NCI-H1092 (cell line): ENCODE results near the gene CELSR2.

ENCODE experiments used
- DNase-seq: peaks from one replicate; lab custom pipeline; 2025; lab: John Stamatoyannopoulos, UW

Gene CELSR2

DNA sequence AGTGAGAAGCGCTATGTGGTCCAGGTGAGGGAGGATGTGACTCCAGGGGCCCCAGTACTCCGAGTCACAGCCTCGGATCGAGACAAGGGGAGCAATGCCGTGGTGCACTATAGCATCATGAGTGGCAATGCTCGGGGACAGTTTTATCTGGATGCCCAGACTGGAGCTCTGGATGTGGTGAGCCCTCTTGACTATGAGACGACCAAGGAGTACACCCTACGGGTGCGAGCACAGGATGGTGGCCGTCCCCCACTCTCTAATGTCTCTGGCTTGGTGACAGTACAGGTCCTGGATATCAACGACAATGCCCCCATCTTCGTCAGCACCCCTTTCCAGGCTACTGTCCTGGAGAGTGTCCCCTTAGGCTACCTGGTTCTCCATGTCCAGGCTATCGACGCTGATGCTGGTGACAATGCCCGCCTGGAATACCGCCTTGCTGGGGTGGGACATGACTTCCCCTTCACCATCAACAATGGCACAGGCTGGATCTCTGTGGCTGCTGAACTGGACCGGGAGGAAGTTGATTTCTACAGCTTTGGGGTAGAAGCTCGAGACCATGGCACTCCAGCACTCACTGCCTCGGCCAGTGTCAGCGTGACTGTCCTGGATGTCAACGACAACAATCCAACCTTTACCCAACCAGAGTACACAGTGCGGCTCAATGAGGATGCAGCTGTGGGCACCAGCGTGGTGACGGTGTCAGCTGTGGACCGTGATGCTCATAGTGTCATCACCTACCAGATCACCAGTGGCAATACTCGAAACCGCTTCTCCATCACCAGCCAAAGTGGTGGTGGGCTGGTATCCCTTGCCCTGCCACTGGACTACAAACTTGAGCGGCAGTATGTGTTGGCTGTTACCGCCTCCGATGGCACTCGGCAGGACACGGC lies 2.2 kb downstream of the CELSR2 start:
- DNase-seq: no peak

DNA sequence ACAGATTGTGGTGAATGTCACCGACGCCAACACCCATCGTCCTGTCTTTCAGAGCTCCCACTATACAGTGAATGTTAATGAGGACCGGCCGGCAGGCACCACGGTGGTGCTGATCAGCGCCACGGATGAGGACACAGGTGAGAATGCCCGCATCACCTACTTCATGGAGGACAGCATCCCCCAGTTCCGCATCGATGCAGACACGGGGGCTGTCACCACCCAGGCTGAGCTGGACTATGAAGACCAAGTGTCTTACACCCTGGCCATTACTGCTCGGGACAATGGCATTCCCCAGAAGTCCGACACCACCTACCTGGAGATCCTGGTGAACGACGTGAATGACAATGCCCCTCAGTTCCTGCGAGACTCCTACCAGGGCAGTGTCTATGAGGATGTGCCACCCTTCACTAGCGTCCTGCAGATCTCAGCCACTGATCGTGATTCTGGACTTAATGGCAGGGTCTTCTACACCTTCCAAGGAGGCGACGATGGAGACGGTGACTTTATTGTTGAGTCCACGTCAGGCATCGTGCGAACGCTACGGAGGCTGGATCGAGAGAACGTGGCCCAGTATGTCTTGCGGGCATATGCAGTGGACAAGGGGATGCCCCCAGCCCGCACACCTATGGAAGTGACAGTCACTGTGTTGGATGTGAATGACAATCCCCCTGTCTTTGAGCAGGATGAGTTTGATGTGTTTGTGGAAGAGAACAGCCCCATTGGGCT lies 3.0 kb downstream of the CELSR2 start:
- no peak for DNase-seq

DNA sequence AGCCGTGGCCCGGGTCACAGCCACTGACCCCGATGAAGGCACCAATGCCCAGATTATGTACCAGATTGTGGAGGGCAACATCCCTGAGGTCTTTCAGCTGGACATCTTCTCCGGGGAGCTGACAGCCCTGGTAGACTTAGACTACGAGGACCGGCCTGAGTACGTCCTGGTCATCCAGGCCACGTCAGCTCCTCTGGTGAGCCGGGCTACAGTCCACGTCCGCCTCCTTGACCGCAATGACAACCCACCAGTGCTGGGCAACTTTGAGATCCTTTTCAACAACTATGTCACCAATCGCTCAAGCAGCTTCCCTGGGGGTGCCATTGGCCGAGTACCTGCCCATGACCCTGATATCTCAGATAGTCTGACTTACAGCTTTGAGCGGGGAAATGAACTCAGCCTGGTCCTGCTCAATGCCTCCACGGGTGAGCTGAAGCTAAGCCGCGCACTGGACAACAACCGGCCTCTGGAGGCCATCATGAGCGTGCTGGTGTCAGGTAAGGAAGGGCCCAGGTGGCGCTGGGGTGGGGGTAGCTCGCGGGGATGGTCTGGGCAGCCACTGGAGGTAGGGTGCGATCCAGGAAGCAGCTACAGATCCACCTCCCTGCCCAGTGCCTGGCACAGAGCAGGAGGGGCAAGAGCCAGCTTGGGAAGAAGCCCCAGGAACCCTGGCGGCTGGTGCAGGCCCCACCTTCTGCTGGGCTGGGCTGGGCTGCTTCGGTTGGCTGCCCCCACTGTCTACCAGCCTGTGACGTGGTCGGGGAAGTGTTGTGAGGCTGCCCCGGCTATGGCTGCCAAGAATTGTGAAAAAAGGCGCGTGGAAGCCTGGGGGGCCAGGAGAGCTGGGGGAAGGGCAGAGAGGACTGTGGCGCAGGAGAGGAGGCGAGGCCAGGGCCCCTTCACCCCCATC lies 3.8 kb downstream of the CELSR2 start:
- DNase-seq: peak; percentile 38

DNA sequence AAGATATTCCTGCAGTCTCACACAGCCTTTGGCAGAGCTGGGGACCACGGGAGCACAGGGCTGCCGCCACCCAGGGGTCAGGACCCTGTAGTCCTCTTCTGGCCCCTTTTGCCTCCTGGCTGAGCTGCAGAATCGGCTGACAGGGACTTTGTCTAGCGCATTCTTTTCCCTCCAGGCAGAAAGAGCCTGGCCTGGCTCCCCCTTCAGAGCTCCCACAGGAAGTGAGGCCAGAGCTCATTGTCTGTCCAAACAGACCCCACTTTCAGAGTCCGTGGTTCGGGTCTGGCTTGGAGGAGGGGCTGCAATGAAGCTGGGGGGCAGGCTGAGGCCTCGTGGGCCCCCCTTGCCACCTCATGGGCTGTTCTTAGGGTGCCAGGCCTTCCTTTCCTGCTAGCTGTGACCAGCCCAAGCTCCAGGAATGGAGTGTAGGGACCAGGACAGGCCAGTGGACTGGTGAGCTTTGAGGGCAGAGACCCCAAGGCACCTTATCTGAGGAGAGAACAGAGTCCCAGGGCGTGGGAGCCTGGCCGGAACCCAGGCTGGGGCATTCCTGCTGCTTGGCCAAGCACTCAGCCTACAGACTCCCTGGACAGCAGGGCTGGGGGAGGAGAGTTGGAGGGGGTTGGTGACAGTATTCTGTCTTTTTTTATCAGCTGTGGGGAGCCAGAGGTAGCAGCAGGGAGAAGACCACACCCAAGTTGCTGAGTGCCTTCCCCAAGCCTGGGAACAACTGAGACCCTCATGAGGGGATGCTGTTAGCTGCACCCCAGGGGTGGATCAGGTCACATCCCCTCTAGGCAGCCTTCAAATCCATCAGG lies 4.7 kb downstream of the CELSR2 start:
- DNase-seq: no peak

DNA sequence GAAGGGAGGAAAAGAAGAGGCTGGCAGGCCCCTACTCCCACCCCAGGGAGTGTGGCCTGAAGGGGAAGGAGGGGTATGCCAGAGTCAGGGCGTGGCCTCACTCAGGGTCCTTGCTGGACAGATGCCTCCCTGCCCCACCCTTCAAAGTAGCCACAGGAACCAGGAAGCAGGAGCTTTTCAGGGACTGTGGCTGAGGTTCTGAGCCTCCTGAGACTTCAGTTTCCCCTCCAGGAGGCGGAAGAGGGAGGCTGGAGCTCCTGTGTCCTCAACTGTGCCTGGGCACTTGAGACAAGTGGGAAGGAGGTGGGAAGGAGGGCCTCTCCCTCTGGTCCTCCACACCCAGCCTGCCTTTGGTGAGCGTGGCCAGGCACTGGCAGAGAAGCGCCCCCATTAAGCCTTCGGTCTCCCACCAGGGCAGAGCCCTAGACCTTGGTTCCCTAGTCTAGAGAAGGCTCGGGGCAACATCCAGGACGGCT lies 5.3 kb downstream of the CELSR2 start:
- no peak for DNase-seq

DNA sequence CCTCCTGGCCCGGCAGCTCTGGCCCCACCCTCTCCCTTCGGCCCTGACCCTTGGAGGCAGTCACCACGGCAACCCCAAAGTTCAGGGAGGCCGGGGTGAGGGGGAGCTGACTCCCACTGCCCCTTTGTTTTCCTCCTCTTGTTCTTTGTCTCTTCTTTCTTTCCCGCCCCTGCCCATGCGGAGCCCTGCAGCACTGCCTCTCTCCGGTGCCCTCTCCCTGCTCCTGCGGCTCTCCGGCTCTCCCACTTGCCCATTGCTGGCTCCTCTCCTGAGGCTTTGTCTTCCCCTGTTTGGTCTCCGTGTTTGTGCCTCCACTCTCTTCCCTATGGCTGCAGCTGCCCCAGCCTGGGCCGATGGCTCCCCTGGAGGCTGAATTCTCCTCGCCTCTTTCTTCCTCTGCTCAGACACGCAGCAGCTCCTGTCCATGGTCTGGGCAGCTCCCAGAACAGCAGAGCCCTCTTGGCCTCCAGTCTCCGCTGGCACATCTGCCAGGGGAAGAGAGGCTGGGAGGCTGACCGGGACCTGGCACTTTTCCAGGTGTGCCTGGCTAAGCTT lies 5.8 kb downstream of the CELSR2 start:
- no peak for DNase-seq

DNA sequence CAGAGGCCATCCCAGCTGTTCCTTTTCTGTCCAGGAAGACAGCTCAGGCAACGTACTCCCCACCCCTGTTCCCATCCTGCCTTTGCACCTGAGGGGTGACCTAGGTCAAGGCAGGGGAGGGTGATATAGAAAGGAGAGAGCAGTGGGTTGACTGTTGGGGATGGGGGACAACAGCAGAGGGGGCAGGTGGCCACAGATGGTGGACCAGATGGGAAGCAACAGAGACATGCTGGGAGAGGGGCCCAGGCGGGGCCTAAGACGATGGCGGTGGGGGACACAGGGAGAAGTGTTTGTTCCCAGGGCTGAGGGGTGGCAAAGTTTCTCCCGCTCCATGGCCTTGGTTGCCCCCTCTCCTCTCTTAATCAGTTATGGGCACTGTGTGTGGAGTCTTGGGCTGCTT lies 6.3 kb downstream of the CELSR2 start:
- DNase-seq: no peak

DNA sequence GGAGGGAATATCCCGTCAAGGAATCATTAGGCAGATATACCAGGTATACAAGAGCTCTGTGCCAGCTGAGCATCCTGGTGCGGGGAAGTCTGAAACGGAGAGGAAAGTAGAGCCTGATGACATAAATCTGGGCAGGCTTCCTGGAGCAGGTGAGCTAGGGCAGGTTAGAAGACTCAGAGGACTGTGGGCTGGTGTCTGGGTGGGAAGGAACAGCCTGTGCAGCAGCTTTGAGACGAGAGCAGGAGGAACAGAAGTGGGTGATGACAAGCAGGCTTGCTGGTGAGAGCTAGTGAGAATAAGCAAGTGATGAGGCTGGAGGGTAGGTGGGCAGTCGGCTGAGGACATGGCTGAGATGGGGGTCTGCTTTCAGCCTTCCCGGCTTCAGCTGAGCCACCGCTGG lies 6.7 kb downstream of the CELSR2 start:
- DNase-seq: no peak

DNA sequence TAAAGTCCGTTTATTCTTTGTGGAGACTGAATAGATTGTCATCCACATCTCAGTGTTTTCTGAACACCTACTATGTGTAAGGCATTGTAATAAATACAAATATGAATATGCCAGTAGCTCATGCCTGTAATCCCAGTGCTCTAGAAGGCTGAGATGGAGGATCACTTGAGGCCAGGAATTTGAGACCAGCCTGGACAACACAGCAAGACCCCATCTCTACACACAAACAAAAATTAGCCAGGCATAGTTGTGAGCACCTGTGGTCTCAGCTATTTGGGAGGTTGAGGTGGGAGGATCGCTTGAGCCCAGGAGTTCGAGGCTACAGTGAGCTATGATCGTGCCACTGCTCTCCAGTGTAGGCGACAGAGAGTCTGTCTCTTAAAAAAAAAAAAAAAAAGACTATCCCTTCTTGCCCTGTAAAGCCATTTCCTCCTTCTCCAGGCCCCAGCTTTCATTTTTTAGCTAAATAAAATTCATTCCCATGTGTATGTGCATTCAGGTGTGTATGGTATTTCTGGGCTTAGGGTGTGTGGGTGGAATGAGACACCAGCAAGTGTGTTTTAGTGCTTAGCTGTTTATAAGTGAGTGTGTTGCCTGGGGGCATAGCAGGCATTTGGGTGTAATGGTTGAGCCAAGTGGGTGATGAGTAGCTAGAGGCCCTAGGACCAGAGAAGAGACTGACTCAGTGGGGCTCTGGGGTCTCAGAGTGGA lies 7.8 kb downstream of the CELSR2 start:
- no peak for DNase-seq

DNA sequence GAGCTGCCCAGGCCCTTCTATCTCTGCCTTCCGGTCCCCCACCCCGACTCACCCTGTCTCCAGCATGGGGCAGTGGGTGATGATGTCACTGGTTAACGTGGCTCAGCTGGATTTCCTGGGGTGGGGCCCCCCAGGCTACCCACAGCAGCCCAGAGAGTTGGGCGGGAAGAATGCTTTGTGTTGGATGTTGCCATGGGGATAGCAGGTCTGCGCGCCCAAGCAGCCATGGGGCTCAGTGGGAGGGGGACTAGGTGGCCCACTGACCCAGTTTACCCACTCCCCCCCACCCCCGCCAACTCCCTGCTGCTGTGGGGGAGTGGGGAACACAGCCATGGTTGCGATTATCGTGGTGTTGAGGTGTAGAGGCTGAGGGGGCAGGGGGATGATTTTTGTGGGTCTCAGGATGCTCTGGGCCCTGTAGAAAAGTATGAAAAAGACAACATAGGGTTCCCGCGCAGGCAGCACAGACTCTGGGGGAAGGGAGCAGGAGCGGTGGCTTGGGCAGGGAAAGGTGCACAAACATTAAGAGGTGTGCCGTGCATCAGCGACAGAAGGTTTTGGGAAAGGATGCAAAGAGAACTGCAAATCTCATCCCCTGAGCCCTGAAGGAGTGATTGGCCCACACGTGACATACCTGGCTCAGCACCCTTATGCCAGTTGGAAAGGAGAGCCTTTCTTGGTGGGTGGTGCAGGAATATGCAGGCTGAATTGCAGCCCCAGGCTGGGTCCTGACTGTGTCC lies 8.5 kb downstream of the CELSR2 start:
- DNase-seq: no peak

DNA sequence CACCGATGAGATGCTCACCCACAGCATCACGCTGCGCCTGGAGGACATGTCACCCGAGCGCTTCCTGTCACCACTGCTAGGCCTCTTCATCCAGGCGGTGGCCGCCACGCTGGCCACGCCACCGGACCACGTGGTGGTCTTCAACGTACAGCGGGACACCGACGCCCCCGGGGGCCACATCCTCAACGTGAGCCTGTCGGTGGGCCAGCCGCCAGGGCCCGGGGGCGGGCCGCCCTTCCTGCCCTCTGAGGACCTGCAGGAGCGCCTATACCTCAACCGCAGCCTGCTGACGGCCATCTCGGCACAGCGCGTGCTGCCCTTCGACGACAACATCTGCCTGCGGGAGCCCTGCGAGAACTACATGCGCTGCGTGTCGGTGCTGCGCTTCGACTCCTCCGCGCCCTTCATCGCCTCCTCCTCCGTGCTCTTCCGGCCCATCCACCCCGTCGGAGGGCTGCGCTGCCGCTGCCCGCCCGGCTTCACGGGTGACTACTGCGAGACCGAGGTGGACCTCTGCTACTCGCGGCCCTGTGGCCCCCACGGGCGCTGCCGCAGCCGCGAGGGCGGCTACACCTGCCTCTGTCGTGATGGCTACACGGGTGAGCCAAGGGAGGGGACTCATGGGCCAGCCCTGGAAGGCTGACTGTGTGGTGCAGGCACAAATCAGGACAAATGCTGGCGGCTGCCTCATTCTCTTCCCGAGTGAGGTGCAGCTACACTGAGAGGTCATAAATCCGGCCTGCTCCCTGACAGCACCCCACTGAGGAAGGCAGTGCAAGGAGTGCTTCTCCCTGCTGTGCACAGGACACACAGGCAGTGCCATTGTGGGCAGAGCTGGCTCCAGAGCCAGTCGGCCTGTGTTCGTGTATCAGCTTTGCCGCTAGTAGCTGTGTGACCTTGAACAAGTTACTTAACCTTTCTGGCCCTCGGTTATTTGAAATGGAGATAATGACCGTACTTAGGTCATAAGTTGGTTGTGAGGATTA lies 9.4 kb downstream of the CELSR2 start:
- DNase-seq: no peak

DNA sequence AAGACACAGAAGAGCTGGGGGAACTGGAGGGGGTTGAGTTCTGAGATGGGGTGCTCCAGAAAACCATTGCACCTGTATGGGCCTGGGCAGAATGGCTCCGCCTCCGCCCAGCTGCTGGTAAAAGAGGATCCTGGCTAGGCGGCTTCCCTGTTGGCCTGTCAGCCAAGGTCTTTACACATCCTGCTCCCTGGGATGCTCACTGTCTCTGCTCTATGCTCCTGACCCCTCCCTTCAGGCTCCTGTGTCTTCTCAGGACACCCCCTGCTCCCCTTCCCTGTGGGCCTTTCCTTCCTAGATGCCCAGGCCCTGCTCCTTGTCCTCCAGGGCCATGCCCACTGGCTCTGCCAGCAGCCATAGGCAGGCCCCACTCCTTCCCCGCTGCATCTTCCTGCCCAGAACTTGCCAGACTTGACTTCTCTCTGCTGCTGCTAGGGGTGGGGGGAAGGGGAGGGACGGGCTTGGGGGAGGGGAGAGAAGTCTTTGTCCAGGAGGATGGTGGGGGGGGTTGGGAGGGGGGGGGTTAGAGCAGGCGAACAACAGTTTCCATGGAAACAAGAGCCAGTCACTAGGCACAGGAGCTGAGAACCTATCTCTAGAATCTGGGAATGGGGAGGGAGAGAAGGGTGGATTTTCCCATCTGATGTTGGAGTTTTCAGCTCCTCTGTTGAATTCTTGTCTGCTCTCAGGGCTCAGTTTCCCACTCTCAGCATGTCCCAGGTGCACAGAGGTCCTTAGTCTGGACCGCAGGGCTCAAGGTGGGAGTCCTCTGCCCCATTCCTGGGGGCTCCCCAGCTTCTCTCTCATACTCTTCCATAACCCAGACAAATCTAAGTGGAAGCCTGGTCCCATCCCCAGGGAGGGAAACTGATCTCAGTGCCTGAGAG lies 10.6 kb downstream of the CELSR2 start:
- DNase-seq: no peak

DNA sequence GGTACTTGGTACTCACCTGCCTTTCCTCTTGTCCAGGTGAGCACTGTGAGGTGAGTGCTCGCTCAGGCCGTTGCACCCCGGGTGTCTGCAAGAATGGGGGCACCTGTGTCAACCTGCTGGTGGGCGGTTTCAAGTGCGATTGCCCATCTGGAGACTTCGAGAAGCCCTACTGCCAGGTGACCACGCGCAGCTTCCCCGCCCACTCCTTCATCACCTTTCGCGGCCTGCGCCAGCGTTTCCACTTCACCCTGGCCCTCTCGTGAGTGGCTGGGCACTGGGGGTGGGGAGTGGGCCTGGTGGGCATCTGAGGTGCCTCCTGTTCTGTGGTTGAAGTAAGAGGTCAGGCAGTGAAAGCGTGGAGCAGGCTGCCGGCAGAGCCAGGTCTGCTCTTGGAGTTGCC lies 11.7 kb downstream of the CELSR2 start:
- no peak for DNase-seq

DNA sequence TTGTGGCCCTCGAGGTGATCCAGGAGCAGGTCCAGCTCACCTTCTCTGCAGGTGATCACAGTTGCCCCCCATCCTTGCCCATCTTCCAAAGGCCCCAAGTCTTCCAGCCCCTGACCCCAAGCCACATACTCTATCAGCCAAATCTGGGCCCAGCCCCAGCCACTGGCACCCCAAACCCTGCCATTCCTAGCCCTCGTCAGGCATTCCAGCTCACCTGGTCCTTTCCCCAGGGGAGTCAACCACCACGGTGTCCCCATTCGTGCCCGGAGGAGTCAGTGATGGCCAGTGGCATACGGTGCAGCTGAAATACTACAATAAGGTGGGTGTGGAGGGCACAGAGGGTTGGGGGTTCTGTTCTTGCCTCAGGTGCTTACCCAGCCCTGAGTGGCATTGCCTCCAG lies 12.2 kb downstream of the CELSR2 start:
- DNase-seq: no peak

DNA sequence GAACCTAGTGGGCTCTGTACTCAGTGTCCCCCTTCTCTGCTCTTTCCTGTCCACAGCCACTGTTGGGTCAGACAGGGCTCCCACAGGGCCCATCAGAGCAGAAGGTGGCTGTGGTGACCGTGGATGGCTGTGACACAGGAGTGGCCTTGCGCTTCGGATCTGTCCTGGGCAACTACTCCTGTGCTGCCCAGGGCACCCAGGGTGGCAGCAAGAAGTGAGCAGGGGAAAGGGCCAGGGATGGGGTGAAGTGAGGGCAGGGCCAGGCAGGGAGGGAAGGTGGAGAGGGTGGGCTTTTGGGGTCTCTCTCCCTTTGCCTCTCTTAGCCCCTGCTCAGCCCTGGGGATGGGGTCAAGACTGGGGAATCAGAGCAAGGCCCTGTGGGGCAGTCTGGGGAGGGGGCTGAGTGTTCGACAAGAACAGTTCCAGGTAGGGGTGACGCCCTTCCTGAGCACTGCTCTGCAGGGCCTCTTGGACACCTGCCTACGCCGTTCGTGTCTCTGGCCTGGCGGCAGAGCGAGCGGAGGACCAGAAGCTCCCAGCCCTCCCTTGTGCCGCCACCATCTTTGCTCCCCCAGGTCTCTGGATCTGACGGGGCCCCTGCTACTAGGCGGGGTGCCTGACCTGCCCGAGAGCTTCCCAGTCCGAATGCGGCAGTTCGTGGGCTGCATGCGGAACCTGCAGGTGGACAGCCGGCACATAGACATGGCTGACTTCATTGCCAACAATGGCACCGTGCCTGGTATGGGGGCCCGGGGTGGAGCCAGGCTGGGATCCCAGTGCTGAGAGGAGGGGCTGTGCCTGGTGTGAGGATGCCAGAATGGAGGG lies 13.1 kb downstream of the CELSR2 start:
- DNase-seq: no peak

DNA sequence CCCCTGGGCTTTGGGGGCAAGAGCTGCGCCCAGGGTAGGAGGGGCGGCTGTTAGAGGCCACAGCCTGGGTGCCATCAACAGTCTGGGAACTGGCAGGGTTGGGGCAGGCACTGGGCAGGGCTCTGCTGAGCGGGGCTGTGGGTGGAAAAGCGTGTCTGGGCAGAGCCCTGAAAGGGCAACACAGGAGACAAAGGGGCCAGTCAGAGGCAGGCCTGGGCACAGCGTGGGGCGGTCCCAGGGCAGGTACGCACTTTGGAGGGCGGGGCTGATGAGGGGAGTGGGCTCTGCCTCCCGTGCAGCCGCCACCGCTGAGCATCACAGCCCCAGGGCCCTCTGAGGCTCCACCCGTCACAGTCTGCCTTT lies 13.9 kb downstream of the CELSR2 start:
- DNase-seq: no peak
